SH-SY5Y (cell line): ENCODE results near the gene GLS.

Experiments used
- GATA2 ChIP-seq: IDR thresholded peaks from 2 replicates; pipeline ENCODE4 v1.6.1; 2011; ENCODE audit warnings: mild to moderate bottlenecking, low read depth, low read length
- GATA3 ChIP-seq: IDR thresholded peaks from 2 replicates; pipeline ENCODE4 v1.6.1; 2011; ENCODE audit warnings: low read depth, mild to moderate bottlenecking, low read length, moderate library complexity

DNA sequence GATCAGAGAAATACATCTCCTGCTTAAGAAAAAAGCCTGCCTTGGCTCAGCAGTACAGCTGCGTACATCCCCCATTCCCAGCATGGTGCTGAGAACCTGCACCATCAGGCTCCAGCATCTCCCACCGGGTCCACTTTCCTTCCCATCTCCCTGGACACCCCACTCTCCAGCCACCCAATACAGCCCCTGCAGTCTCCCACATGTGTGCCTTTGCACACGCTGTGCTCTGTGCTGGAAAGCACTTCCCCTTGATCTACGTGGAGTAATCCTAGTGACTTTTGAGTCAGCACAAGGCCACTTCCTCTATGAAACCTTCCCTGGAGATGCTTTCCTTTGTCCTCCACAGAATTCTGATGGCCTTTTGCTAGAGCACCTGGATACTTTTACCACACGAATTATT lies 116.3 kb downstream of the GLS start:
- TF ChIP-seq GATA2 = no peak
- TF ChIP-seq GATA3 = no peak
